Activated CD4-positive, alpha-beta T cell treated with anti-CD3 and anti-CD28 coated beads for 24 hours (primary cell): ENCODE measurements around the gene CNPY4.
A peak's percentile ranks its signal among the peaks of the same experiment; 100 is the strongest.

Source experiments
- DNase-seq, 2 donors: peaks; one replicate each; pipeline ENCODE4 v3.0.0-alpha.2; 2020; ENCODE audit warnings: low read depth in 2 of 2

CNPY4 gene

GRCh38 chr7:100147278-100147677, 27.8 kb downstream of the CNPY4 start:
- no peak for DNase-seq

DNA sequence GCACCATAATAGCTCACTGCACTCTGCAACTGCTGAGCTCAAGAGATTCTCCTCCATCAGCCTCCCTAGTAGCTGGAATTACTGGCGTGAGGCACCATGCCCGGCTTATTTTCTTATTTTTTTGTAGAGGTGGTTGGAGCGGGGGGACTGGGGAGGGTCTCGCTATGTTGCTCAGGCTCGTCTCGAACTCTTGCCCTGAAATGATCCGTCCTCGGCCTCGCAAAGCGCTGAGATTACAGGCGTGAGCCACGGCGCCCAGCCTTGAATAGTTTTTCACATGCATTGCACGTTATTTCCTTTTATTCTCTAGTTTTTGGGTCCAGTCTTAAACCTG, 28.8 kb downstream of the CNPY4 start:
- DNase-seq = no peak

- DNase-seq = peak; percentile 92 to 94
Observed at GRCh38 chr7:100148559-100149328, 29.3 kb downstream of the CNPY4 start, which contains the start of gene LAMTOR4. Gene LAMTOR4, plus strand, starts transcription at chr7:100148918. Its CDS starts 55 bp downstream, at chr7:100148973.

GRCh38 chr7:100152404-100152803, 33.0 kb downstream of the CNPY4 start:
- DNase-seq = no peak

- no peak for DNase-seq
Observed at GRCh38 chr7:100152937-100153666, 33.7 kb downstream of the CNPY4 start.

GRCh38 chr7:100153708-100154535, 34.5 kb downstream of the CNPY4 start:
- DNase-seq = no peak

DNA sequence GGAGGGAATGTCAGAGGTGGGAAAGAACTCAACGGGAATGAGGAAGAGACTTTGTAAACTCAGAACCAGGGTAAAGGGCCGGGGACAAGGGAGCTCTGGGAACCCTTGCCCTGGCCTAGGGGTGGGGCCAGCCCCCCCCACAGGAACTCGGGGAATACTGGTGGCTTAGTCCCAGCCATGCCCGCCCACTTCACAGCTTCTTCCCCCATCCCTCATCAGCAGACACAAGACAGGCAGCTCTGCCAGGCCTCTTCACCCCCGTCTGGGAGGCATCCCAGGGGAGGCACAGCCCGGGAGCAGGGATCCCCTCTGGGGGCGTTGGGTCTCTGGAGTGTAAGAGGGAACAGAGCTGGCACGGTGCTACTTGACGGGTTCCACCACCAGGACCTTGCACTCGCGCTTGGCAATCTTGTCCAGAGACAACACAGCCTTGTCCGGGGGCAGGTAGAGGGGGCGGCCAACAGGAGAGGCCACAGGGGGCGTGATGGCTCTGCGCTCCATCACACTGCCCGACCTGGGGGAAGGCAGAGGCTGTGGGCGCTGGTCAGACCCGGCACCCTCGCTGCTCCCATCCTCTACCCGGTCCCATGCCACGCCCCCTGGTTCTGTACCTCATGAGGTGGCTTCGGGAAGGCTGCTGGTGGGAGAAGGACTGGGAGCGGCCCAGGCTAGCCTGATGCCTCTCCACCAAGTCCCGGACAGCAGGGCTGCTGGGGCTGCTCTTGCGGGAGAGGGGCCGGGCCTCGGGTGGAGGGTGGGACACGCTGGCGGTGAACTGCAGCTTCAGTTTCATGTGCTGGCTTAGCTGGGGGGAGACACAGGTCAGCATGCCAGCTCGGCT, 35.4 kb downstream of the CNPY4 start:
- no peak for DNase-seq

- no peak for DNase-seq
Observed at GRCh38 chr7:100155553-100156317, 36.3 kb downstream of the CNPY4 start.

DNA sequence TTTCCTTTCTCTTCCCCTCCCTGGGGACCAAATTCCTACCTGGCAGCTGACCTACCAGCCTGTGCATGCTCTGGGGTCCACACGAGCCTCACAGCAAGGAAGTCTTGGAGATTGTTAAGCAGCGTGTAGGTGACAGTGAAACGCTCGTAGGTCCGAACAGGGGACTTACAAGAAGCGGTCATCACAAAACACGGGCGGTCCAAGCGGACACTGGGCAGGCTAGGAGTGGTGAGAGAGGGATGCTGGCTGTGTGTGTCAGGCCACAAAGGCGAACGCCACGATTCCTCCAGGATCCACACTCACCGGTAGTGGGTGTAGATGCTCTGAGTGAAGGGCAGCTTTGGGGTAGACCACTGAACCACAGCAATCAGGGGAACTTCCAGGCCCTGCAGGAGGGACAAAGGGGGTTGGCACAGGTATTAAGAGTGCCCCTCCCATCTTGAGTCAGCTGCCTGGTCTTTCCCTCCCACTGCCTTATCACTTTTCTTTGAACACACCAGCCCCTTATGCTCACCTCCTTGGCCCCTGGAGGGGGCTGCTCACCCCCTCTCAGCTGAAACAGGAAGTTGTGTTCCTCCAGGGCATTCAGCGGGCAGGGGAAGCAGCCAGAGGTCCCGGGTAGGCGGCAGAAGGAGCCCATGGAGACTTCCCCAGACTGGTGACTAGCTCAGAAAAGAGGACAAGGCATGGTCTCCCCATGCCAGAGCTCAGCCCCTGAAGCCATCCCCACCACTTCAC, 37.1 kb downstream of the CNPY4 start:
- DNase-seq = no peak

- DNase-seq = no peak
Observed at GRCh38 chr7:100157069-100157333, 37.6 kb downstream of the CNPY4 start.

DNA sequence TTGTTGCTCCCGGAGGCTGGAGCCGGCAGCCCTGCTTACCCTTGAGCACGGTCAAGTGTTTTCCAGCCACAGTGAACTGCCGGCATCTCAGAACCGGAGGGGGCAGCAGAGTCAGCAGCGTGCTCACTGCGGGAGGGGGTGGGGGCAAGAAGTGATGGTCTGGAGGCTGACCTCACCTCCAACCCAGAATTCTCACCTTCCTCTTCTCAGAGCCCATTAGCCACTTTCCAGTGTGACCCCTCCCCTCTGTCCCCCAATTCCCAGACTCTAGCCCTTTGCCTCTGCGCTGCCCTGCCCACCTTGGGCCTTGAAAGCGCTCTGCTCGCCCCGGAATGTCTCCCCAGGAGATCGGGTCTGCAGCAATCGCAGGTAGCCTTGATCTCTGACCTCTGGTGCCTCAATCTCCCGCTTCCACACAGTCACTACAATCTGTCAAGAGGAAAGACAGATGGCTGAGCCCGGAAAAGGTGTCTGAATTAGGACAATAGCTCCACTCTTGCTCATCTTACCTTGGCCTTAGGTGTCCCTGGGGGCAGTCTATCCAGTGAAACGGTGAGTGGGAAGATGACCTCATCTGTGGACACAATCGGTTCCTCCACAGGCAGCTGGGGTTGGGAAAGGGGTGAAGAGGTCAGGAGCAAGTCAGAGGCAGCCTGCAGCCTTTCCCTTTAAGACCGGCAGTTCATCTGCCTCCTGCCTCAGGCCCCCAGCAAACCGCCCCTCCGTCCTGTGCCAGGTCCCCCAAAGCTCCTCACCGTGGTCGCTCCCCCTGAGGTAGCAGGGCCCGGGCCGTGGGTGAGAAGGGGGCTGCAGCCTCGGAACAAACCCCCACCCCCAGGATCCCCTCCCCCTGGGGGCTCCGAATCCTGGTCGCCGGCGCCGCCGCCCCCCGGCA, 38.1 kb downstream of the CNPY4 start:
- no peak for DNase-seq

- peak; percentile 91 to 96 for DNase-seq
Observed at GRCh38 chr7:100158229-100159098, 39.0 kb downstream of the CNPY4 start, which contains the start of gene TRAPPC14. Gene TRAPPC14, minus strand, starts transcription at chr7:100158723. Its CDS starts 224 bp downstream, at chr7:100158499.

- DNase-seq = no peak
Observed at GRCh38 chr7:100159099-100159623, 39.7 kb downstream of the CNPY4 start.

DNA sequence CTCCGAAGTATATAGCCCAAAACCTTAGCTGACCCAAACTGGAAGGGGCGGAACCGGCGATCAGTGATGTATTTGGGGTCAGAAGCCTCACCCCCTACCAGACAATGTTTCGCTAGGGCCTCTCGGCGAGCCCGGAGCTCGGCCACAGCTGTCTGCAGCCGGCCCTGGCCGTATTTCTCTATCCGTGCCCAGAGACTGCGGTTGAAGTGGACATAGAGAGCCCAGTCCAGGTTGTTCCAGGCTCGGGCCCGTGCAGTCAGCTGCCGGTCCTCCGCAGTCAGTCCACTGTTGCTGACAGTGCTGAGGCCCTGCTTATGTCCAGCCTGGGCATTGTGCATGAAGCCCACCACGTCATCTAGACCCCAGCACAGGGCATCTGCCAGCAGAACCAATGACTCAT, 40.6 kb downstream of the CNPY4 start:
- no peak for DNase-seq

DNA sequence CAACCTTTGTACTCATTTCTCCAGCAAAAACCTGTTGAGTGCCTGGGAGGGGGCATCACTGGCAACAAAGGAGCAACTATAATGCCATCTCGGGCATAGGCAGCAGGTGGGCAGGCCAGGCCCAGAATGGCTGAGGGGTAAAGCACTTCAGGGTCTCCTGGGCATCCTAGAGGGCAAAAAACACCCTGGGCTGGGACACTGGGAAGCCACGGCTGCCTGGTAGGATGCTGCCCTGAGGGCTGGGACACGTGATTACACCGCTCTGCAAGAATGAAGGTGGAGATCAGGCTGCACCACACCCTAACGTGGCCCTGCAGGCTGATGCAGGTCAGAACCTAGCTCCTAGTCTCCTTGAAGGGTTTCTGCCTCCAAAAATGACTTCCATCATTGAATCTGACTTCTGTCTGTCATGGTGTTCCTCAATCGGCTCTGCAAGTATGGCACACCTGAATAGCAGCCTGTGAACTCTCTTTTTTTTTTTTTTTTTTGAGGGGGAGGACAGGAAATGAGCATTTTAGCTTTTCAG, 43.6 kb downstream of the CNPY4 start:
- no peak for DNase-seq

DNA sequence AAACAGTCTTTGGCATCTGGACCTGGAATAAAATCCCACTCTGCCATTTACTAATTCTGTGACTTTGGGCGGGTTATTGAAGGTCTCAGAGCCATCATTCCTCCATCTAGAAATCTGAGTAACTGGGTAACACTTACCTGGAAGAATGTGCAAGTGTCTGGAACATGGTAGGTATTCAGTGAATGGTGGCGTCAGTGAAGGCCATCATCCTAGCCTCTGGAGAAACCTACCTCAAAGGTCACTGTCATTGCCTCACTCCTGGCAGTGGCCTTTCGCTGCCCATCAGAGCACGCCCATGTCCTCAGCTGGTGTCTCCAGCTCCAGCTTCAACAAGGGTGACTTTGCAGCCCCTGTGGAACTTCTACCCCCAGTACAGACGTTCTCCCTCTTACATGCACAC, 44.4 kb downstream of the CNPY4 start:
- no peak for DNase-seq

- no peak for DNase-seq
Observed at GRCh38 chr7:100166317-100166940, 47.0 kb downstream of the CNPY4 start.
